SH-SY5Y (cell line): Measurements from ENCODE around the gene CSTPP1.

Experiments used
- GATA2 ChIP-seq: IDR thresholded peaks from 2 replicates; pipeline ENCODE4 v1.6.1; 2011; ENCODE audit warnings: mild to moderate bottlenecking, low read depth, low read length
- GATA3 ChIP-seq: IDR thresholded peaks from 2 replicates; pipeline ENCODE4 v1.6.1; 2011; ENCODE audit warnings: low read depth, mild to moderate bottlenecking, low read length, moderate library complexity

DNA sequence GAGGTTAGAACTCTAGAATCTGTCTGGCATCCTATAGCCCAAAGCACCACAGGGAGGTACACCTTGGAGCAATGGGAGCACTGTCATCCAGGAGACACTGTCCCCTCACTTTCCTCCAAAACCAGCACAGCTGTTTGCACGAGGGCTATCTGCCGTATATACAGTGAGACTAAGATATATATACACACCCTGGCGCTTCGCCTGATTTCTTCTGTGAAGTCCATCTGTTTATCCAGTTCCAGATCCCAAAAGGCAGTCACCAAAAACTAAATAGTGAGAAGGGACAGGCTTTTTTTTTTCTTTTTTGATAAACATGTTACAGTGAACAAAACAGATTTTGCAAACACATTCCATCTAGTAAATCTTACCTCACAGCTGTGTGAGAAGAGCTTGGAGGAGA is 171.7 kb downstream of the CSTPP1 start:
- TF ChIP-seq GATA2 (no peak), GATA3 (no peak)
